ENCODE measurements around the gene TACR2. TPM values are rescaled to one million over a fixed set of nuclear protein-coding genes. Genes with fewer than 3 reads are reported as not detected.

Gene TACR2
- total RNA-seq (0.05 TPM), polyA plus RNA-seq (0.30 TPM)
- long read RNA-seq, donor 1 = 0 reads
- long read RNA-seq, donor 2 = 0 reads
- long read RNA-seq, donor 3 = 0 reads
- long read RNA-seq, donor 4 = 0 reads
- long read RNA-seq, donor 5 = 0 reads
- long read RNA-seq, donor 6 = 0 reads
- long read RNA-seq, donor 7 = 0 reads
- long read RNA-seq, donor 8 = 0 reads
- long read RNA-seq, donor 9 = 0 reads
- long read RNA-seq, donor 10 = 0 reads

DNA sequence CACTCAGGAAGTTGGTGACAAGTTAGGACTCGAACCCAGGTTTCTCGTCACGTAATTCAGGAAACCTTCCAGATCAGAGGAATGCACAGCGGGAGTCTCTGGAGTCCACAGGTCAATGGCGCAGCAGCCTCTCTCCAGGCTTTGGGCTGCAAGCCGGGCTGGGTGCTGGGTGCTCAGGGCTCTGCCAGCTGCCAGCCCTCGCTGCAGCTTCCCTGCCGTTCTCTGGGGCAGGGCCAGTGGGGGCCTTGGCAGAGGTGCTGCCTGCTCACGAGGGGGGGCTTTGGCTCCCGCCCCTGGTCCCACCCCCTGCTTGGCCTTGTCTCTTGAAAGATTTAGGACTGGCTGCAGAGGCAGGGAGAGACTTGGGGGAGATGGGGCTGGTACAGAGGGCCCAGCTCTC, at the start of gene TACR2:
TSS of gene TACR2 (minus strand) at position 224 of the 400 bp plus-strand sequence. CDS start 595 bp downstream, outside the sequence.
- Histone ChIP-seq H3K27me3 (ENCODE audit: control insufficient read depth in 2 of 2, insufficient read depth in 1 of 2, low read length in 1 of 2) (no peaks in the 10 kb centered on the region), H3K4me3 (ENCODE audit: low read length in 2 of 2) (no peak within 1 kb of the TSS), H3K36me3 (ENCODE audit: control insufficient read depth in 2 of 2, insufficient read depth in 2 of 2, low read length in 1 of 2) (no peaks in the 10 kb centered on the region), H3K9me3 (ENCODE audit: control insufficient read depth in 2 of 2, insufficient read depth in 1 of 2, low read length in 1 of 2) (no peaks in the 10 kb centered on the region), H3K27ac (ENCODE audit: low read depth in 1 of 2, low read length in 1 of 2) (no peak within 1 kb of the TSS), H3K4me1 (ENCODE audit: control insufficient read depth in 2 of 2, insufficient read depth in 2 of 2, low read length in 2 of 2) (peaks cover 0 to 2% of the 10 kb centered on the region in 2 donors)
- 94% methylated on average over 10 of the region's 10 CpGs for WGBS
- no peak for DNase-seq (ENCODE audit: low read depth in 6 of 9, low spot score in 9 of 9)

GRCh38 chr10:69466158-69466490, 49.4 kb upstream of the TACR2 start:
- no peak for DNase-seq (ENCODE audit: low read depth in 6 of 9, low spot score in 9 of 9)
- peaks cover 0 to 34% of the 10 kb centered on the region in 2 donors for H3K4me1 ChIP-seq (ENCODE audit: control insufficient read depth in 2 of 2, insufficient read depth in 2 of 2, low read length in 2 of 2)
- WGBS = 54% methylated on average over 5 of the region's 5 CpGs
- H3K4me3 ChIP-seq (ENCODE audit: low read length in 2 of 2) = no peak overlapping the region
- peaks cover 0 to 2% of the 10 kb centered on the region in 2 donors for H3K9me3 ChIP-seq (ENCODE audit: control insufficient read depth in 2 of 2, insufficient read depth in 1 of 2, low read length in 1 of 2)
- H3K27ac ChIP-seq (ENCODE audit: low read depth in 1 of 2, low read length in 1 of 2) = no peak overlapping the region
- H3K27me3 ChIP-seq (ENCODE audit: control insufficient read depth in 2 of 2, insufficient read depth in 1 of 2, low read length in 1 of 2) = no peaks in the 10 kb centered on the region
- H3K36me3 ChIP-seq (ENCODE audit: control insufficient read depth in 2 of 2, insufficient read depth in 2 of 2, low read length in 1 of 2) = no peaks in the 10 kb centered on the region

GRCh38 chr10:69465457-69466157, 48.9 kb upstream of the TACR2 start:
- Histone ChIP-seq H3K4me3 (ENCODE audit: low read length in 2 of 2) (no peak overlapping the region), H3K27me3 (ENCODE audit: control insufficient read depth in 2 of 2, insufficient read depth in 1 of 2, low read length in 1 of 2) (no peaks in the 10 kb centered on the region), H3K36me3 (ENCODE audit: control insufficient read depth in 2 of 2, insufficient read depth in 2 of 2, low read length in 1 of 2) (no peaks in the 10 kb centered on the region), H3K4me1 (ENCODE audit: control insufficient read depth in 2 of 2, insufficient read depth in 2 of 2, low read length in 2 of 2) (peaks cover 0 to 35% of the 10 kb centered on the region in 2 donors), H3K27ac (ENCODE audit: low read depth in 1 of 2, low read length in 1 of 2) (no peak overlapping the region), H3K9me3 (ENCODE audit: control insufficient read depth in 2 of 2, insufficient read depth in 1 of 2, low read length in 1 of 2) (peaks cover 0 to under 1% of the 10 kb centered on the region in 2 donors)
- 73% methylated on average over 9 of the region's 9 CpGs for WGBS
- DNase-seq (ENCODE audit: low read depth in 6 of 9, low spot score in 9 of 9) = peak in 1 of 9 donors; percentile 25

DNA sequence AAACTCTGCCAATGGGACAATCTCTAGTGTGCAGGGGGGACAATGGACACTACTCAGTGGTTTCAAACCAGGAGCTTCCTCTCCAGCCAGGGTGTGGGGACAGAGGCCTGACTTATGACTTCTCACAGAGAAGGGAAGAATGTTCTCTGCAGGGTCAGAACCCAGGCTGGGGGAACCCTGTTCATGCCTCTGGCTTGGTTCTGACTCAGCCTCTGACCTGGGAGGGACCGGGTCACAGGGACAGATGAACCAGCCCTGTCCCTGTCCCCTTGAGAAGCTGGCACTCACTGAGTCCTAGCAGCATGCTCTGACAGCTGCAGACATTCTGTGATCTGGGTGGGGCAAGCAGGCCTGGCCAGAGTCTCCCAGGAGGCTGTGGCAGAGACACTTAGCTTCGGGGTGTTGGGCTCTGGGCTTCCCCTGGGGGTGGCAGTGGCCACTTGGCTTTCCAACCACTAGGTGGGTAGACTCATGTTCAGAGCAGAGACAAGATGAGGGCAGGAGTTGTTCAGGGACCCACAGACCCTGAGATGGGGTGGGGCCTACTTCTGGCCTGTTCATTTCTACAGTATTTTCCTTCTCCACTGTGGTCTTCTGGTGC, 48.2 kb upstream of the TACR2 start:
- Histone ChIP-seq H3K4me3 (ENCODE audit: low read length in 2 of 2) (no peak overlapping the region), H3K27ac (ENCODE audit: low read depth in 1 of 2, low read length in 1 of 2) (no peak overlapping the region), H3K9me3 (ENCODE audit: control insufficient read depth in 2 of 2, insufficient read depth in 1 of 2, low read length in 1 of 2) (no peaks in the 10 kb centered on the region), H3K27me3 (ENCODE audit: control insufficient read depth in 2 of 2, insufficient read depth in 1 of 2, low read length in 1 of 2) (no peaks in the 10 kb centered on the region), H3K4me1 (ENCODE audit: control insufficient read depth in 2 of 2, insufficient read depth in 2 of 2, low read length in 2 of 2) (peaks cover 0 to 35% of the 10 kb centered on the region in 2 donors), H3K36me3 (ENCODE audit: control insufficient read depth in 2 of 2, insufficient read depth in 2 of 2, low read length in 1 of 2) (no peaks in the 10 kb centered on the region)
- 87% methylated on average over 2 of the region's 2 CpGs for WGBS
- no peak for DNase-seq (ENCODE audit: low read depth in 6 of 9, low spot score in 9 of 9)

DNA sequence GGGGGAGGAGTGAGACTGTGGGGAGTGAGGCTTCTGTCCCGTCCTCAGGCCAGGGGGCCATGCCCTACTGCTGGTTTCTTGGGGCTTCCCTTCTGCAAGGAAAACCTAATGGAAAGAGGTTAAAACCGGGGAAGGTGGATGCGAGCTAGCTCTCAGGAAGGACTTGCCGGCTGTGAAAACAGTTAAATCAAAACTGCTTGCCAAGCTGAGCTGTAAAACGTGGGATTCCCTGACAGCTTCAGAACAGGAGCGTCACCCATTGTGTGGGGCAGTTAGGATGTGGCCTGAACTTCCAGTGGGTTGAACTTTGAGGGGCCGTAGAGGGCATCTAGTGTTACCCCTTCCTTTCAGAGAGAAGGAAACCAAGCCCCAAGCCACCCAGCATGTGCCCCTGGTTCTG, 47.7 kb upstream of the TACR2 start:
- H3K4me3 ChIP-seq (ENCODE audit: low read length in 2 of 2) = no peak overlapping the region
- H3K9me3 ChIP-seq (ENCODE audit: control insufficient read depth in 2 of 2, insufficient read depth in 1 of 2, low read length in 1 of 2) = no peaks in the 10 kb centered on the region
- H3K4me1 ChIP-seq (ENCODE audit: control insufficient read depth in 2 of 2, insufficient read depth in 2 of 2, low read length in 2 of 2) = peaks cover 0 to 35% of the 10 kb centered on the region in 2 donors
- no peaks in the 10 kb centered on the region for H3K36me3 ChIP-seq (ENCODE audit: control insufficient read depth in 2 of 2, insufficient read depth in 2 of 2, low read length in 1 of 2)
- WGBS = 88% methylated on average over 7 of the region's 7 CpGs
- H3K27me3 ChIP-seq (ENCODE audit: control insufficient read depth in 2 of 2, insufficient read depth in 1 of 2, low read length in 1 of 2) = no peaks in the 10 kb centered on the region
- H3K27ac ChIP-seq (ENCODE audit: low read depth in 1 of 2, low read length in 1 of 2) = no peak overlapping the region
- no peak for DNase-seq (ENCODE audit: low read depth in 6 of 9, low spot score in 9 of 9)

GRCh38 chr10:69463886-69464285, 47.2 kb upstream of the TACR2 start:
- no peak overlapping the region for H3K27ac ChIP-seq (ENCODE audit: low read depth in 1 of 2, low read length in 1 of 2)
- H3K9me3 ChIP-seq (ENCODE audit: control insufficient read depth in 2 of 2, insufficient read depth in 1 of 2, low read length in 1 of 2) = no peaks in the 10 kb centered on the region
- no peak overlapping the region for H3K4me3 ChIP-seq (ENCODE audit: low read length in 2 of 2)
- peaks cover 0 to 35% of the 10 kb centered on the region in 2 donors for H3K4me1 ChIP-seq (ENCODE audit: control insufficient read depth in 2 of 2, insufficient read depth in 2 of 2, low read length in 2 of 2)
- 76% methylated on average over 6 of the region's 6 CpGs for WGBS
- no peaks in the 10 kb centered on the region for H3K27me3 ChIP-seq (ENCODE audit: control insufficient read depth in 2 of 2, insufficient read depth in 1 of 2, low read length in 1 of 2)
- no peak for DNase-seq (ENCODE audit: low read depth in 6 of 9, low spot score in 9 of 9)
- H3K36me3 ChIP-seq (ENCODE audit: control insufficient read depth in 2 of 2, insufficient read depth in 2 of 2, low read length in 1 of 2) = no peaks in the 10 kb centered on the region

GRCh38 chr10:69461243-69462025, 44.7 kb upstream of the TACR2 start:
- Histone ChIP-seq H3K27me3 (ENCODE audit: control insufficient read depth in 2 of 2, insufficient read depth in 1 of 2, low read length in 1 of 2) (no peaks in the 10 kb centered on the region), H3K4me3 (ENCODE audit: low read length in 2 of 2) (no peak overlapping the region), H3K27ac (ENCODE audit: low read depth in 1 of 2, low read length in 1 of 2) (no peak overlapping the region), H3K36me3 (ENCODE audit: control insufficient read depth in 2 of 2, insufficient read depth in 2 of 2, low read length in 1 of 2) (no peaks in the 10 kb centered on the region), H3K4me1 (ENCODE audit: control insufficient read depth in 2 of 2, insufficient read depth in 2 of 2, low read length in 2 of 2) (peaks cover 0 to 32% of the 10 kb centered on the region in 2 donors), H3K9me3 (ENCODE audit: control insufficient read depth in 2 of 2, insufficient read depth in 1 of 2, low read length in 1 of 2) (no peaks in the 10 kb centered on the region)
- WGBS = 97% methylated on average over 5 of the region's 5 CpGs
- DNase-seq (ENCODE audit: low read depth in 6 of 9, low spot score in 9 of 9) = no peak

- no peak overlapping the region for H3K4me3 ChIP-seq (ENCODE audit: low read length in 2 of 2)
- 95% methylated on average over 9 of the region's 9 CpGs for WGBS
- H3K27ac ChIP-seq (ENCODE audit: low read depth in 1 of 2, low read length in 1 of 2) = peak overlapping the region in 1 of 2 donors; percentile 34
- no peaks in the 10 kb centered on the region for H3K36me3 ChIP-seq (ENCODE audit: control insufficient read depth in 2 of 2, insufficient read depth in 2 of 2, low read length in 1 of 2)
- H3K4me1 ChIP-seq (ENCODE audit: control insufficient read depth in 2 of 2, insufficient read depth in 2 of 2, low read length in 2 of 2) = peaks cover 0 to 32% of the 10 kb centered on the region in 2 donors
- H3K9me3 ChIP-seq (ENCODE audit: control insufficient read depth in 2 of 2, insufficient read depth in 1 of 2, low read length in 1 of 2) = no peaks in the 10 kb centered on the region
- DNase-seq (ENCODE audit: low read depth in 6 of 9, low spot score in 9 of 9) = no peak
- H3K27me3 ChIP-seq (ENCODE audit: control insufficient read depth in 2 of 2, insufficient read depth in 1 of 2, low read length in 1 of 2) = no peaks in the 10 kb centered on the region
These were observed 44.0 kb upstream of the TACR2 start for GRCh38 chr10:69460576-69461242.

Data from thymus (tissue), 14 donors.